HEK293 (cell line): Measurements from ENCODE around the gene TMEM184C.

Source experiments
- KLF9 ChIP-seq: fragments of 450-650 bp; formaldehyde crosslinking; IDR thresholded peaks from 2 replicates; pipeline ENCODE4 v1.5.1; 2016; ENCODE audit warnings: missing biosample characterization, missing genetic modification characterization, low read depth
- MZF1 ChIP-seq: fragments of 450-650 bp; formaldehyde crosslinking; IDR thresholded peaks from 2 replicates; pipeline ENCODE4 v1.5.1; 2017; ENCODE audit warnings: missing biosample characterization, missing genetic modification characterization, borderline replicate concordance
- RBAK ChIP-seq: fragments of 450-650 bp; formaldehyde crosslinking; IDR thresholded peaks from 2 replicates; pipeline ENCODE4 v1.5.1; 2016; ENCODE audit warnings: missing biosample characterization, missing genetic modification characterization
- REPIN1 ChIP-seq: fragments of 450-650 bp; formaldehyde crosslinking; IDR thresholded peaks from 2 replicates; pipeline ENCODE4 v1.5.1; 2017; ENCODE audit warnings: missing biosample characterization, missing genetic modification characterization, low read depth
- SCRT1 ChIP-seq: fragments of 450-650 bp; formaldehyde crosslinking; IDR thresholded peaks from 2 replicates; pipeline ENCODE4 v1.5.1; 2016; ENCODE audit warnings: missing biosample characterization, missing genetic modification characterization, borderline replicate concordance
- WT1 ChIP-seq: fragments of 450-650 bp; formaldehyde crosslinking; IDR thresholded peaks from 2 replicates; pipeline ENCODE4 v1.5.1; 2016; ENCODE audit warnings: missing biosample characterization, missing genetic modification characterization
- YY1 ChIP-seq: fragments of 450-650 bp; formaldehyde crosslinking; IDR thresholded peaks from 2 replicates; pipeline ENCODE4 v1.5.1; 2018; ENCODE audit warnings: missing biosample characterization, missing genetic modification characterization
- ZBTB8A ChIP-seq: fragments of 450-650 bp; formaldehyde crosslinking; IDR thresholded peaks from 2 replicates; pipeline ENCODE4 v1.5.1; 2016; ENCODE audit warnings: missing biosample characterization, missing genetic modification characterization
- ZNF132 ChIP-seq: fragments of 450-650 bp; formaldehyde crosslinking; IDR thresholded peaks from 2 replicates; pipeline ENCODE4 v1.5.1; 2017; ENCODE audit warnings: missing biosample characterization, missing genetic modification characterization, borderline replicate concordance
- ZNF155 ChIP-seq: fragments of 450-650 bp; formaldehyde crosslinking; IDR thresholded peaks from 2 replicates; pipeline ENCODE4 v1.5.1; 2016; ENCODE audit warnings: missing biosample characterization, missing genetic modification characterization
- ZNF239 ChIP-seq: fragments of 450-650 bp; formaldehyde crosslinking; IDR thresholded peaks from 2 replicates; pipeline ENCODE4 v1.5.1; 2016; ENCODE audit warnings: missing biosample characterization, missing genetic modification characterization
- ZNF324 ChIP-seq: fragments of 450-650 bp; formaldehyde crosslinking; IDR thresholded peaks from 2 replicates; pipeline ENCODE4 v1.5.1; 2016; ENCODE audit warnings: missing biosample characterization, missing genetic modification characterization
- ZNF335 ChIP-seq: fragments of 450-650 bp; formaldehyde crosslinking; conservative IDR thresholded peaks from 2 replicates; pipeline ENCODE4 v1.5.1; 2016; ENCODE audit warnings: missing biosample characterization, missing genetic modification characterization
- ZNF423 ChIP-seq: fragments of 450-650 bp; formaldehyde crosslinking; IDR thresholded peaks from 2 replicates; pipeline ENCODE4 v1.5.1; 2016; ENCODE audit warnings: missing biosample characterization, missing genetic modification characterization
- ZNF529 ChIP-seq: fragments of 450-650 bp; formaldehyde crosslinking; IDR thresholded peaks from 2 replicates; pipeline ENCODE4 v1.5.1; 2017; ENCODE audit warnings: missing genetic modification characterization, missing biosample characterization; ENCODE audit not compliant: insufficient replicate concordance
- ZNF571 ChIP-seq: fragments of 450-650 bp; formaldehyde crosslinking; IDR thresholded peaks from 2 replicates; pipeline ENCODE4 v1.5.0; 2017; ENCODE audit warnings: missing biosample characterization, missing genetic modification characterization
- ZNF600 ChIP-seq: fragments of 450-650 bp; formaldehyde crosslinking; IDR thresholded peaks from 2 replicates; pipeline ENCODE4 v1.5.1; 2016; ENCODE audit warnings: missing biosample characterization, missing genetic modification characterization
- ZNF626 ChIP-seq: fragments of 450-650 bp; sonication (Bioruptor Pico); formaldehyde crosslinking; IDR thresholded peaks from 2 replicates; pipeline ENCODE4 v1.5.1; 2018; ENCODE audit warnings: missing biosample characterization, missing genetic modification characterization, inconsistent platforms
- ZNF830 ChIP-seq: fragments of 450-650 bp; IDR thresholded peaks from 2 replicates; pipeline ENCODE4 v1.5.0; 2018; ENCODE audit warnings: missing biosample characterization, missing genetic modification characterization, low read depth, mild to moderate bottlenecking, moderate library complexity
- ZXDB ChIP-seq: fragments of 450-650 bp; formaldehyde crosslinking; IDR thresholded peaks from 2 replicates; pipeline ENCODE4 v1.5.1; 2016; ENCODE audit warnings: missing biosample characterization, missing genetic modification characterization
- TF ChIP-seq, protein P1 (sequence below): fragments of 450-650 bp; formaldehyde crosslinking; IDR thresholded peaks from 2 replicates; pipeline ENCODE4 v1.5.1; 2016; ENCODE audit warnings: missing biosample characterization, missing genetic modification characterization
- TF ChIP-seq, protein P2 (sequence below): fragments of 450-650 bp; formaldehyde crosslinking; IDR thresholded peaks from 2 replicates; pipeline ENCODE4 v1.5.1; 2016; ENCODE audit warnings: missing biosample characterization, missing genetic modification characterization
- TF ChIP-seq, protein P3 (sequence below): fragments of 450-650 bp; formaldehyde crosslinking; IDR thresholded peaks from 2 replicates; pipeline ENCODE4 v1.5.1; 2016; ENCODE audit warnings: missing biosample characterization, missing genetic modification characterization, borderline replicate concordance
- TF ChIP-seq, protein P4 (sequence below): fragments of 450-650 bp; IDR thresholded peaks from 2 replicates; pipeline ENCODE4 v1.5.1; 2018; ENCODE audit warnings: missing biosample characterization, mild to moderate bottlenecking, missing genetic modification characterization
- TF ChIP-seq, protein P5 (sequence below): fragments of 450-650 bp; formaldehyde crosslinking; conservative IDR thresholded peaks from 2 replicates; pipeline ENCODE4 v1.5.1; 2016; ENCODE audit warnings: low read depth, missing biosample characterization, missing genetic modification characterization

Gene TMEM184C

DNA sequence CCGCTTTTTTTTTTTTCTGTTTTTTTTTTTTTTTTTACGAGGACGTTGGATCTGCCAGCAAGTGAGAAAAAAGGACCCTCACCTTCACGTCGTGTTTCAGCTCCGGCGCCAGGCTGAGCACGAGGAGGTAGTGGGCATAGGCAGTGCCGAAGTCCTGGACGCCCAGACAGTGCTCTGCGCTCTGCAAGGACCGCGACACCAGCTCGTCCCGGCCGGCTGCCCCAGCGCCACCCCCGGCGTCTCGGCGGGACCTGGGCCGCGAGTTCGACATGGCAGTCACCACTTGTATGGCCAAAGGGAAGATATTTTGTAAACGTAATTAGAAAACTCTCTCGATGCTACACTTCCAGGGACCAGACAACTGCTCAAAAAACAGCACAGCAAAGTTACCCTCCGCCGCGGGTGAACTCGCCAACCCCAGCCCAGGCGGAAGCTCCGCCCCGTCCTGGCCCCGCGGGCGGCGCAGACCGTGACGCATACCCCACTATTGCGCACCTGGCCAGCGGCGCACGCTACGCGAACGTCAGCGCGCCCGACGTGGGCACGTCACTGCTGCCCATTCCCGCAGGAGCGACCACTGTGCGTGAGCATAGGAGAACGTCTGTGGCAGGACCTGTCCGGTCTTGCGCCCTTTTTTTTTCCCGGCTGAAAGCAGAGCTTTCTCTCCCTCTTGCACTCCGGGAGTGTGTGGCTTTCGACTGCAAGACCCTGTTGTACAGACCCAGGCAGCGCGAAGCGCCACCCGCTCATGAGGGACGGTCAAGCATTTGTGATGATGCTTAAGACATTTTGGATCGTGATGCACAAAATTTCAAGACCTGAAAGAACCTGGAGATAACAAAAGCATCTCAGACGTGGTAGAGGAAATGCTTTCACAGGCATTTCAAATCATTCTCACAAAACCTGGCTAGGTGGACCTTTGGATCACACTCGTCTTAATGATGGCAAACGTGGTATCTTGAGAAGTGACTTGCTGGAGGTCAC is 66.8 kb downstream of the TMEM184C start, which contains the start of gene PRMT9 (continued):
- TF ChIP-seq ZXDB (tag by site-specific recombination) (peak; percentile 65; the same call in 1 of the 2 replicates), ZNF529 (tag by site-specific recombination) (no peak), ZNF239 (tag by site-specific recombination) (no peak), ZBTB8A (tag by site-specific recombination) (peak; percentile 66), YY1 (tag by site-specific recombination) (no peak), KLF9 (tag by site-specific recombination) (no peak; the same call in 1 of the 2 replicates), ZNF335 (tag by site-specific recombination) (peak; percentile 86), ZNF571 (tag by site-specific recombination) (no peak), WT1 (tag by site-specific recombination) (no peak), ZNF600 (tag by site-specific recombination) (no peak; the same call in 1 of the 2 replicates), ZNF132 (tag by site-specific recombination) (no peak), ZNF626 (tag by site-specific recombination) (no peak), SCRT1 (tag by site-specific recombination) (no peak), MZF1 (tag by site-specific recombination) (no peak), ZNF830 (tag by site-specific recombination) (no peak), RBAK (tag by site-specific recombination) (no peak), ZNF324 (tag by site-specific recombination) (no peak), REPIN1 (tag by site-specific recombination) (no peak), ZNF155 (no peak), ZNF423 (tag by site-specific recombination) (no peak)
- TF ChIP-seq, protein P1, sequence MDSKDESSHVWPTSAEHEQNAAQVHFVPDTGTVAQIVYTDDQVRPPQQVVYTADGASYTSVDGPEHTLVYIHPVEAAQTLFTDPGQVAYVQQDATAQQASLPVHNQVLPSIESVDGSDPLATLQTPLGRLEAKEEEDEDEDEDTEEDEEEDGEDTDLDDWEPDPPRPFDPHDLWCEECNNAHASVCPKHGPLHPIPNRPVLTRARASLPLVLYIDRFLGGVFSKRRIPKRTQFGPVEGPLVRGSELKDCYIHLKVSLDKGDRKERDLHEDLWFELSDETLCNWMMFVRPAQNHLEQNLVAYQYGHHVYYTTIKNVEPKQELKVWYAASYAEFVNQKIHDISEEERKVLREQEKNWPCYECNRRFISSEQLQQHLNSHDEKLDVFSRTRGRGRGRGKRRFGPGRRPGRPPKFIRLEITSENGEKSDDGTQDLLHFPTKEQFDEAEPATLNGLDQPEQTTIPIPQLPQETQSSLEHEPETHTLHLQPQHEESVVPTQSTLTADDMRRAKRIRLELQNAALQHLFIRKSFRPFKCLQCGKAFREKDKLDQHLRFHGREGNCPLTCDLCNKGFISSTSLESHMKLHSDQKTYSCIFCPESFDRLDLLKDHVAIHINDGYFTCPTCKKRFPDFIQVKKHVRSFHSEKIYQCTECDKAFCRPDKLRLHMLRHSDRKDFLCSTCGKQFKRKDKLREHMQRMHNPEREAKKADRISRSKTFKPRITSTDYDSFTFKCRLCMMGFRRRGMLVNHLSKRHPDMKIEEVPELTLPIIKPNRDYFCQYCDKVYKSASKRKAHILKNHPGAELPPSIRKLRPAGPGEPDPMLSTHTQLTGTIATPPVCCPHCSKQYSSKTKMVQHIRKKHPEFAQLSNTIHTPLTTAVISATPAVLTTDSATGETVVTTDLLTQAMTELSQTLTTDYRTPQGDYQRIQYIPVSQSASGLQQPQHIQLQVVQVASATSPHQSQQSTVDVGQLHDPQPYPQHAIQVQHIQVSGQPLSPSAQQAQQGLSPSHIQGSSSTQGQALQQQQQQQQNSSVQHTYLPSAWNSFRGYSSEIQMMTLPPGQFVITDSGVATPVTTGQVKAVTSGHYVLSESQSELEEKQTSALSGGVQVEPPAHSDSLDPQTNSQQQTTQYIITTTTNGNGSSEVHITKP = peak; percentile 90
- TF ChIP-seq, protein P2, sequence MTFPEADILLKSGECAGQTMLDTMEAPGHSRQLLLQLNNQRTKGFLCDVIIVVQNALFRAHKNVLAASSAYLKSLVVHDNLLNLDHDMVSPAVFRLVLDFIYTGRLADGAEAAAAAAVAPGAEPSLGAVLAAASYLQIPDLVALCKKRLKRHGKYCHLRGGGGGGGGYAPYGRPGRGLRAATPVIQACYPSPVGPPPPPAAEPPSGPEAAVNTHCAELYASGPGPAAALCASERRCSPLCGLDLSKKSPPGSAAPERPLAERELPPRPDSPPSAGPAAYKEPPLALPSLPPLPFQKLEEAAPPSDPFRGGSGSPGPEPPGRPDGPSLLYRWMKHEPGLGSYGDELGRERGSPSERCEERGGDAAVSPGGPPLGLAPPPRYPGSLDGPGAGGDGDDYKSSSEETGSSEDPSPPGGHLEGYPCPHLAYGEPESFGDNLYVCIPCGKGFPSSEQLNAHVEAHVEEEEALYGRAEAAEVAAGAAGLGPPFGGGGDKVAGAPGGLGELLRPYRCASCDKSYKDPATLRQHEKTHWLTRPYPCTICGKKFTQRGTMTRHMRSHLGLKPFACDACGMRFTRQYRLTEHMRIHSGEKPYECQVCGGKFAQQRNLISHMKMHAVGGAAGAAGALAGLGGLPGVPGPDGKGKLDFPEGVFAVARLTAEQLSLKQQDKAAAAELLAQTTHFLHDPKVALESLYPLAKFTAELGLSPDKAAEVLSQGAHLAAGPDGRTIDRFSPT (tag by site-specific recombination) = peak; percentile 91
- TF ChIP-seq, protein P3, sequence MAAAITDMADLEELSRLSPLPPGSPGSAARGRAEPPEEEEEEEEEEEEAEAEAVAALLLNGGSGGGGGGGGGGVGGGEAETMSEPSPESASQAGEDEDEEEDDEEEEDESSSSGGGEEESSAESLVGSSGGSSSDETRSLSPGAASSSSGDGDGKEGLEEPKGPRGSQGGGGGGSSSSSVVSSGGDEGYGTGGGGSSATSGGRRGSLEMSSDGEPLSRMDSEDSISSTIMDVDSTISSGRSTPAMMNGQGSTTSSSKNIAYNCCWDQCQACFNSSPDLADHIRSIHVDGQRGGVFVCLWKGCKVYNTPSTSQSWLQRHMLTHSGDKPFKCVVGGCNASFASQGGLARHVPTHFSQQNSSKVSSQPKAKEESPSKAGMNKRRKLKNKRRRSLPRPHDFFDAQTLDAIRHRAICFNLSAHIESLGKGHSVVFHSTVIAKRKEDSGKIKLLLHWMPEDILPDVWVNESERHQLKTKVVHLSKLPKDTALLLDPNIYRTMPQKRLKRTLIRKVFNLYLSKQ = no peak
- TF ChIP-seq, protein P4, sequence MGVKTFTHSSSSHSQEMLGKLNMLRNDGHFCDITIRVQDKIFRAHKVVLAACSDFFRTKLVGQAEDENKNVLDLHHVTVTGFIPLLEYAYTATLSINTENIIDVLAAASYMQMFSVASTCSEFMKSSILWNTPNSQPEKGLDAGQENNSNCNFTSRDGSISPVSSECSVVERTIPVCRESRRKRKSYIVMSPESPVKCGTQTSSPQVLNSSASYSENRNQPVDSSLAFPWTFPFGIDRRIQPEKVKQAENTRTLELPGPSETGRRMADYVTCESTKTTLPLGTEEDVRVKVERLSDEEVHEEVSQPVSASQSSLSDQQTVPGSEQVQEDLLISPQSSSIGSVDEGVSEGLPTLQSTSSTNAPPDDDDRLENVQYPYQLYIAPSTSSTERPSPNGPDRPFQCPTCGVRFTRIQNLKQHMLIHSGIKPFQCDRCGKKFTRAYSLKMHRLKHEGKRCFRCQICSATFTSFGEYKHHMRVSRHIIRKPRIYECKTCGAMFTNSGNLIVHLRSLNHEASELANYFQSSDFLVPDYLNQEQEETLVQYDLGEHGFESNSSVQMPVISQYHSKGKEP = no peak
- TF ChIP-seq, protein P5, sequence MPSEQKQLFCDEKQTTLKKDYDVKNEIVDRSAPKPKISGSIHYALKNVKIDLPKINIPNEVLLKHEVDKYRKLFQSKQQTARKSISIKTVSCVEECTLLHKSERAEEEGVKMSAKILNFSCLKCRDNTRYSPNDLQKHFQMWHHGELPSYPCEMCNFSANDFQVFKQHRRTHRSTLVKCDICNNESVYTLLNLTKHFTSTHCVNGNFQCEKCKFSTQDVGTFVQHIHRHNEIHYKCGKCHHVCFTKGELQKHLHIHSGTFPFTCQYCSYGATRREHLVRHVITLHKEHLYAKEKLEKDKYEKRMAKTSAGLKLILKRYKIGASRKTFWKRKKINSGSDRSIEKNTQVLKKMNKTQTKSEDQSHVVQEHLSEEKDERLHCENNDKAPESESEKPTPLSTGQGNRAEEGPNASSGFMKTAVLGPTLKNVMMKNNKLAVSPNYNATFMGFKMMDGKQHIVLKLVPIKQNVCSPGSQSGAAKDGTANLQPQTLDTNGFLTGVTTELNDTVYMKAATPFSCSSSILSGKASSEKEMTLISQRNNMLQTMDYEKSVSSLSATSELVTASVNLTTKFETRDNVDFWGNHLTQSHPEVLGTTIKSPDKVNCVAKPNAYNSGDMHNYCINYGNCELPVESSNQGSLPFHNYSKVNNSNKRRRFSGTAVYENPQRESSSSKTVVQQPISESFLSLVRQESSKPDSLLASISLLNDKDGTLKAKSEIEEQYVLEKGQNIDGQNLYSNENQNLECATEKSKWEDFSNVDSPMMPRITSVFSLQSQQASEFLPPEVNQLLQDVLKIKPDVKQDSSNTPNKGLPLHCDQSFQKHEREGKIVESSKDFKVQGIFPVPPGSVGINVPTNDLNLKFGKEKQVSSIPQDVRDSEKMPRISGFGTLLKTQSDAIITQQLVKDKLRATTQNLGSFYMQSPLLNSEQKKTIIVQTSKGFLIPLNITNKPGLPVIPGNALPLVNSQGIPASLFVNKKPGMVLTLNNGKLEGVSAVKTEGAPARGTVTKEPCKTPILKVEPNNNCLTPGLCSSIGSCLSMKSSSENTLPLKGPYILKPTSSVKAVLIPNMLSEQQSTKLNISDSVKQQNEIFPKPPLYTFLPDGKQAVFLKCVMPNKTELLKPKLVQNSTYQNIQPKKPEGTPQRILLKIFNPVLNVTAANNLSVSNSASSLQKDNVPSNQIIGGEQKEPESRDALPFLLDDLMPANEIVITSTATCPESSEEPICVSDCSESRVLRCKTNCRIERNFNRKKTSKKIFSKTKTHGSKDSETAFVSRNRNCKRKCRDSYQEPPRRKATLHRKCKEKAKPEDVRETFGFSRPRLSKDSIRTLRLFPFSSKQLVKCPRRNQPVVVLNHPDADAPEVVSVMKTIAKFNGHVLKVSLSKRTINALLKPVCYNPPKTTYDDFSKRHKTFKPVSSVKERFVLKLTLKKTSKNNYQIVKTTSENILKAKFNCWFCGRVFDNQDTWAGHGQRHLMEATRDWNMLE (tag by site-specific recombination) = peak; percentile 49; the same call in 1 of the 2 replicates
